SK-N-SH (cell line): ENCODE data around the gene PIP4K2A. TPM values are rescaled to one million over a fixed set of nuclear protein-coding genes. Genes with fewer than 3 reads are reported as not detected.

Source experiments
- CTCF ChIA-PET: fragments of 300-600, 350-600 bp; formaldehyde crosslinking; extraction: SDS; loops from one replicate; lab custom pipeline; 2021; lab: Yijun Ruan, JAX
- POLR2A ChIA-PET: fragments of 350-600 bp; sonication (Branson Sonifier 250); formaldehyde crosslinking; extraction: SDS; loops from one replicate; lab custom pipeline; 2020; ENCODE audit warnings: antibody characterized with exemption, inconsistent platforms; lab: Yijun Ruan, JAX
- DNase-seq: peaks from one replicate; pipeline ENCODE4 v3.0.0; 2012
- H2AFZ ChIP-seq: fragments of 200-600 bp; sonication (generic); 2 replicates; pipeline ENCODE4 v1.8.1; 2016; ENCODE audit warnings: antibody characterized with exemption, mild to moderate bottlenecking, low read depth
- H3F3A ChIP-seq: fragments of 200-600 bp; sonication (generic); replicated peaks from 2 replicates; pipeline ENCODE3; 2016; ENCODE audit warnings: antibody characterized with exemption, mild to moderate bottlenecking; ENCODE audit not compliant: insufficient read depth
- H3K27ac ChIP-seq, 2 experiments: fragments of 200-500 bp in 1 of 2; fragments of 200-600 bp in 1 of 2; sonication (Bioruptor generic) in 1 of 2; sonication (generic), shearing (Covaris generic) in 1 of 2; 2 replicates each; pipeline versions ENCODE4 v1.5.1 to v1.6.1; 2014 to 2016; ENCODE audit warnings: low read depth in 2 of 2, inconsistent platforms in 1 of 2, low read length in 1 of 2, mild to moderate bottlenecking in 1 of 2, mixed read lengths in 1 of 2
- H3K27me3 ChIP-seq: fragments of 200-600 bp; sonication (generic), shearing (Covaris generic); 2 replicates; pipeline ENCODE4 v1.6.1; 2016; ENCODE audit warnings: mixed run types; ENCODE audit not compliant: insufficient read depth
- H3K36me3 ChIP-seq, 2 experiments: fragments of 200-500 bp in 1 of 2; fragments of 200-600 bp in 1 of 2; sonication (Bioruptor generic) in 1 of 2; sonication (generic) in 1 of 2; replicated peaks in 1 of 2; 2 replicates each; pipeline versions ENCODE3 to v1.5.1; 2014 to 2016; ENCODE audit warnings: low read length in 1 of 2, mild to moderate bottlenecking in 1 of 2; ENCODE audit not compliant: insufficient read depth in 2 of 2, control insufficient read depth in 1 of 2
- H3K4me1 ChIP-seq, 2 experiments: fragments of 200-500 bp in 1 of 2; fragments of 200-600 bp in 1 of 2; sonication (Bioruptor generic) in 1 of 2; sonication (generic), shearing (Covaris generic) in 1 of 2; 2 replicates each; pipeline versions ENCODE4 v1.5.1 to v1.6.1; 2014 to 2016; ENCODE audit warnings: low read depth in 1 of 2, low read length in 1 of 2, mixed run types in 1 of 2; ENCODE audit not compliant: insufficient read depth in 2 of 2, control insufficient read depth in 1 of 2
- H3K4me2 ChIP-seq: fragments of 200-600 bp; sonication (generic), shearing (Covaris generic); 2 replicates; pipeline ENCODE4 v1.6.1; 2017; ENCODE audit warnings: mixed run types
- H3K4me3 ChIP-seq, 2 experiments: fragments of 200-500 bp in 1 of 2; fragments of 200-600 bp in 1 of 2; sonication (Bioruptor generic) in 1 of 2; sonication (generic), shearing (Covaris generic) in 1 of 2; 2 replicates each; pipeline versions ENCODE4 v1.5.1 to v1.8.1; 2014 to 2016; ENCODE audit warnings: low read depth in 2 of 2, inconsistent platforms in 1 of 2, low read length in 1 of 2, mild to moderate bottlenecking in 1 of 2, mixed read lengths in 1 of 2, moderate library complexity in 1 of 2
- H3K79me2 ChIP-seq: fragments of 200-600 bp; sonication (generic); 2 replicates; pipeline ENCODE4 v1.8.1; 2017; ENCODE audit warnings: mild to moderate bottlenecking; ENCODE audit not compliant: insufficient read depth
- H3K9ac ChIP-seq: fragments of 200-600 bp; sonication (generic); 2 replicates; pipeline ENCODE4 v1.6.1; 2017; ENCODE audit warnings: mixed run types
- H3K9me2 ChIP-seq: fragments of 200-600 bp; sonication (generic); 2 replicates; pipeline ENCODE4 v1.6.1; 2017; ENCODE audit warnings: mixed run types
- H3K9me3 ChIP-seq: fragments of 200-600 bp; sonication (generic); 2 replicates; pipeline ENCODE4 v1.6.1; 2017; ENCODE audit warnings: mixed run types, mild to moderate bottlenecking, moderate library complexity
- H4K20me1 ChIP-seq: fragments of 200-600 bp; sonication (generic); 2 replicates; pipeline ENCODE4 v1.6.1; 2017; ENCODE audit warnings: mild to moderate bottlenecking, mixed run types; ENCODE audit not compliant: insufficient read depth
- CHD2 ChIP-seq: fragments of 150-350 bp; IDR thresholded peaks from 2 replicates; pipeline ENCODE4 v1.6.1; 2018; ENCODE audit warnings: low read length; ENCODE audit not compliant: partially characterized antibody
- ELF1 ChIP-seq: IDR thresholded peaks from 2 replicates; pipeline ENCODE4 v1.4.0; 2012
- EP300 ChIP-seq, 2 experiments: IDR thresholded peaks; 2 replicates each; pipeline versions ENCODE4 v1.4.0 to v1.6.1; 2012; ENCODE audit warnings: borderline replicate concordance in 1 of 2, low read depth in 1 of 2, low read length in 1 of 2
- EZH2phosphoT487 ChIP-seq: fragments of 200-600 bp; sonication (generic); IDR thresholded peaks from 2 replicates; pipeline ENCODE4 v1.6.1; 2017; ENCODE audit warnings: low read depth, mixed run types, mild to moderate bottlenecking, antibody characterized with exemption, moderate library complexity, borderline replicate concordance
- FOSL2 ChIP-seq: IDR thresholded peaks from 2 replicates; pipeline ENCODE4 v1.4.0; 2012; ENCODE audit warnings: low read depth, mild to moderate bottlenecking, moderate library complexity, borderline replicate concordance
- FOXJ3 ChIP-seq: sonication (generic); formaldehyde crosslinking; IDR thresholded peaks from 2 replicates; pipeline ENCODE4 v1.5.1; 2020; ENCODE audit warnings: mild to moderate bottlenecking, missing genetic modification reagents
- MEF2A ChIP-seq: IDR thresholded peaks from 2 replicates; pipeline ENCODE4 v1.4.0; 2012; ENCODE audit warnings: low read depth, borderline replicate concordance
- NFIC ChIP-seq: IDR thresholded peaks from 2 replicates; pipeline ENCODE4 v1.4.0; 2012; ENCODE audit warnings: borderline replicate concordance
- NRF1 ChIP-seq: IDR thresholded peaks from 2 replicates; pipeline ENCODE4 v1.6.1; 2012; ENCODE audit warnings: low read depth, mild to moderate bottlenecking, low read length
- POLR2AphosphoS5 ChIP-seq: IDR thresholded peaks from 2 replicates; pipeline ENCODE4 v1.6.1; 2012; ENCODE audit warnings: low read depth, low read length
- RCOR1 ChIP-seq: fragments of 150-350 bp; IDR thresholded peaks from 2 replicates; pipeline ENCODE4 v1.6.1; 2017; ENCODE audit warnings: antibody characterized with exemption, low read length
- RXRA ChIP-seq: IDR thresholded peaks from 2 replicates; pipeline ENCODE4 v1.4.0; 2012; ENCODE audit warnings: low read depth, mild to moderate bottlenecking, borderline replicate concordance
- SMC3 ChIP-seq: IDR thresholded peaks from 2 replicates; pipeline ENCODE4 v1.6.1; 2012; ENCODE audit warnings: low read depth, low read length, improper control_type of control experiment
- TEAD4 ChIP-seq: IDR thresholded peaks from 2 replicates; pipeline ENCODE4 v1.4.0; 2012; ENCODE audit warnings: mild to moderate bottlenecking, borderline replicate concordance; ENCODE audit not compliant: insufficient read depth
- YY1 ChIP-seq: IDR thresholded peaks from 2 replicates; pipeline ENCODE4 v1.4.0; 2012; ENCODE audit warnings: low read depth, mild to moderate bottlenecking
- WGBS: methylation state at CpG from one replicate; pipeline ENCODE4 v1.1.6; 2017; ENCODE audit warnings: low lambda C conversion rate; 5-methylcytosine and 5-hydroxymethylcytosine counted together
- polyA plus RNA-seq, 3 experiments: library from polyadenylated mRNA; depleted of rRNA; stranded (reverse); fragments of >200 nt; gene quantifications; 2 replicates each; pipeline ENCODE4 v1.2.3, GENCODE V29; 2012
- TF ChIP-seq, protein P1 (sequence below): fragments of 150-350 bp; IDR thresholded peaks from 2 replicates; pipeline ENCODE4 v1.6.1; 2017; ENCODE audit warnings: antibody characterized with exemption, low read length, low read depth, borderline replicate concordance
- TF ChIP-seq, protein P2 (sequence below): IDR thresholded peaks from 2 replicates; pipeline ENCODE4 v1.4.0; 2012; ENCODE audit warnings: low read depth, borderline replicate concordance
- TF ChIP-seq, protein P3 (sequence below): IDR thresholded peaks from 2 replicates; pipeline ENCODE4; 2012
- TF ChIP-seq, protein P4 (sequence below): fragments of 200-600 bp; sonication (generic); IDR thresholded peaks from 2 replicates; pipeline ENCODE4 v1.6.1; 2017; ENCODE audit warnings: antibody characterized with exemption, mild to moderate bottlenecking, moderate library complexity

PIP4K2A gene
- polyA plus RNA-seq, 1 of the 3 experiments (the other 2 are of a cell fraction) = 10.8 TPM

DNA sequence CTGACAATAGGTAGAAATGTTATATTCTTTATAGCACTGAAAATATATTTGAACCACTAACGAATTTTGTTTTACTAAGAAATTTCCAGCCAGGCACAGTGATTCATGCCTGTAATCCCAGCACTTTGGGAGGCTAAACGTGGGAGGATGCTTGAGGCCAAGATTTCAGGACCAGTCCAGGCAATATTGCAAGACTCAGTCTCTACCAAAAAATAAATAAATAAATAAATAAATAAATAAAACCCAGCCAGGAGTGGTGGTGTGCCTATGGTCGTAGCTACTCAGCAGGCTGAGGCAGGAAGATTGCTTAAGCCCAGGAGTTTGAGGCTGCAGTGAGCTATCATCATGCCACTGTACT is 39.8 kb downstream of the PIP4K2A start:
- POLR2A ChIA-PET = no interaction called here
- Histone ChIP-seq H3K79me2 (peaks cover 73% of the 10 kb centered on the region), H3K4me1 (peaks cover 15 to 19% of the 10 kb centered on the region in 2 experiments), H3K9me3 (no peaks in the 10 kb centered on the region), H3K4me2 (no peak overlapping the region), H3K9ac (no peak overlapping the region), H3K27ac (no peak overlapping the region), H3K27me3 (no peaks in the 10 kb centered on the region), H4K20me1 (peaks cover 31% of the 10 kb centered on the region), H2AFZ (no peak overlapping the region), H3K36me3 (no peaks in the 10 kb centered on the region), H3K4me3 (no peak overlapping the region), H3F3A (no peaks in the 10 kb centered on the region), H3K9me2 (no peaks in the 10 kb centered on the region)
- TF ChIP-seq EZH2phosphoT487 = no peak
- TF ChIP-seq MEF2A = no peak
- TF ChIP-seq, protein P1, sequence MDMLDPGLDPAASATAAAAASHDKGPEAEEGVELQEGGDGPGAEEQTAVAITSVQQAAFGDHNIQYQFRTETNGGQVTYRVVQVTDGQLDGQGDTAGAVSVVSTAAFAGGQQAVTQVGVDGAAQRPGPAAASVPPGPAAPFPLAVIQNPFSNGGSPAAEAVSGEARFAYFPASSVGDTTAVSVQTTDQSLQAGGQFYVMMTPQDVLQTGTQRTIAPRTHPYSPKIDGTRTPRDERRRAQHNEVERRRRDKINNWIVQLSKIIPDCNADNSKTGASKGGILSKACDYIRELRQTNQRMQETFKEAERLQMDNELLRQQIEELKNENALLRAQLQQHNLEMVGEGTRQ = no peak
- no peak for TF ChIP-seq NRF1
- TF ChIP-seq, protein P2, sequence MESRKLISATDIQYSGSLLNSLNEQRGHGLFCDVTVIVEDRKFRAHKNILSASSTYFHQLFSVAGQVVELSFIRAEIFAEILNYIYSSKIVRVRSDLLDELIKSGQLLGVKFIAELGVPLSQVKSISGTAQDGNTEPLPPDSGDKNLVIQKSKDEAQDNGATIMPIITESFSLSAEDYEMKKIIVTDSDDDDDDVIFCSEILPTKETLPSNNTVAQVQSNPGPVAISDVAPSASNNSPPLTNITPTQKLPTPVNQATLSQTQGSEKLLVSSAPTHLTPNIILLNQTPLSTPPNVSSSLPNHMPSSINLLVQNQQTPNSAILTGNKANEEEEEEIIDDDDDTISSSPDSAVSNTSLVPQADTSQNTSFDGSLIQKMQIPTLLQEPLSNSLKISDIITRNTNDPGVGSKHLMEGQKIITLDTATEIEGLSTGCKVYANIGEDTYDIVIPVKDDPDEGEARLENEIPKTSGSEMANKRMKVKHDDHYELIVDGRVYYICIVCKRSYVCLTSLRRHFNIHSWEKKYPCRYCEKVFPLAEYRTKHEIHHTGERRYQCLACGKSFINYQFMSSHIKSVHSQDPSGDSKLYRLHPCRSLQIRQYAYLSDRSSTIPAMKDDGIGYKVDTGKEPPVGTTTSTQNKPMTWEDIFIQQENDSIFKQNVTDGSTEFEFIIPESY = no peak
- TF ChIP-seq EP300 (IDR thresholded peaks at IDR 0.05; ENCODE audit: borderline replicate concordance in 1 of 2, low read depth in 1 of 2, low read length in 1 of 2) = no peak
- no peak for TF ChIP-seq FOXJ3
- TF ChIP-seq POLR2AphosphoS5 = no peak
- no peak for TF ChIP-seq YY1
- no peak for TF ChIP-seq CHD2
- TF ChIP-seq RXRA = no peak
- TF ChIP-seq, protein P3, sequence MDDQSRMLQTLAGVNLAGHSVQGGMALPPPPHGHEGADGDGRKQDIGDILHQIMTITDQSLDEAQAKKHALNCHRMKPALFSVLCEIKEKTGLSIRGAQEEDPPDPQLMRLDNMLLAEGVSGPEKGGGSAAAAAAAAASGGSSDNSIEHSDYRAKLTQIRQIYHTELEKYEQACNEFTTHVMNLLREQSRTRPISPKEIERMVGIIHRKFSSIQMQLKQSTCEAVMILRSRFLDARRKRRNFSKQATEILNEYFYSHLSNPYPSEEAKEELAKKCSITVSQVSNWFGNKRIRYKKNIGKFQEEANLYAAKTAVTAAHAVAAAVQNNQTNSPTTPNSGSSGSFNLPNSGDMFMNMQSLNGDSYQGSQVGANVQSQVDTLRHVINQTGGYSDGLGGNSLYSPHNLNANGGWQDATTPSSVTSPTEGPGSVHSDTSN = no peak
- whole genome bisulfite sequencing = 84% methylated on average over 3 of the region's 3 CpGs
- CTCF ChIA-PET = no interaction called here
- DNase-seq = no peak

DNA sequence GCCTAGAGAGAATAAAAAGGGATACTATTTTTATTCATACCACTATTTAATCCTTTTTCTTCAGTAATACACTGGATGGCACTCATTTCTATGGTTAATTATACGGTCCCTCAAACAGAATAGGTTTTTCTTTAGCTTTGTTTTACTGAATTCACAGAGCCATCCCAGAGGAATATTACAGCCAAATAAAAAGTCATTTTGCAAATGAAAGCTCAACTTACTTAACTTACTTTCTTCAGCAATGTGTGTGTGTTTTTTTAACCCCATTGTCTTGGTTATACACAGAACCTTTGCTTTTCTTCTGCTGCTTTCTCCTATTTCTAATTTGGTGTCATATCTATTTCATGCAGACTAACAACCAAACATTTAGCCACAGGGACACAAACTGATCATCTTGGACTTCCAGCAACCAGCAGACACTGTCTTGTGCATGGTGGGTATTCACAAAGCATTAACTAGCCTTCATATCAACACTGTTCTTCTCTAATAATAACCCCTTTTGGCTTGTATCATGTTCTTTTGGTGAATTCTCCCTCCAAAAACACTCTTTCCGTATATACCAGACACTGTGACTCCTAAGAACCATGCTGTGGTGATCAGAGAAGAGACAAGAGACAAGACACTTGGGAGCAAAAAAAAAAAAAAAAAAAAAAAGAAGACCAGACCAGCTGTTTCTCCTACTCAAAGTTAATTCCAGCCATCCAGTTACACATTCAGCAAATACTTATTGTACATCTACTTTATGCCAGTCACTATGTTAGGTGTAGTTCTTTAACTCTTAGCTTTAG is 40.4 kb downstream of the PIP4K2A start:
- Histone ChIP-seq H3K4me1 (peaks cover 15 to 19% of the 10 kb centered on the region in 2 experiments), H4K20me1 (peaks cover 36% of the 10 kb centered on the region), H2AFZ (no peak overlapping the region), H3K27me3 (no peaks in the 10 kb centered on the region), H3K4me3 (no peak overlapping the region), H3K79me2 (peaks cover 73% of the 10 kb centered on the region), H3K36me3 (no peaks in the 10 kb centered on the region), H3K27ac (0 out of 4 replicates have a peak overlapping the region, but pooled peaks of 1 of the 2 experiments have one; percentile 5), H3F3A (no peaks in the 10 kb centered on the region), H3K9ac (no peak overlapping the region), H3K9me3 (no peaks in the 10 kb centered on the region), H3K9me2 (no peaks in the 10 kb centered on the region), H3K4me2 (no peak overlapping the region)
- WGBS = 86% methylated on average over 2 of the region's 2 CpGs
- CTCF ChIA-PET = no interaction called here
- no peak for DNase-seq
- POLR2A ChIA-PET = no interaction called here
- TF ChIP-seq, protein P4, sequence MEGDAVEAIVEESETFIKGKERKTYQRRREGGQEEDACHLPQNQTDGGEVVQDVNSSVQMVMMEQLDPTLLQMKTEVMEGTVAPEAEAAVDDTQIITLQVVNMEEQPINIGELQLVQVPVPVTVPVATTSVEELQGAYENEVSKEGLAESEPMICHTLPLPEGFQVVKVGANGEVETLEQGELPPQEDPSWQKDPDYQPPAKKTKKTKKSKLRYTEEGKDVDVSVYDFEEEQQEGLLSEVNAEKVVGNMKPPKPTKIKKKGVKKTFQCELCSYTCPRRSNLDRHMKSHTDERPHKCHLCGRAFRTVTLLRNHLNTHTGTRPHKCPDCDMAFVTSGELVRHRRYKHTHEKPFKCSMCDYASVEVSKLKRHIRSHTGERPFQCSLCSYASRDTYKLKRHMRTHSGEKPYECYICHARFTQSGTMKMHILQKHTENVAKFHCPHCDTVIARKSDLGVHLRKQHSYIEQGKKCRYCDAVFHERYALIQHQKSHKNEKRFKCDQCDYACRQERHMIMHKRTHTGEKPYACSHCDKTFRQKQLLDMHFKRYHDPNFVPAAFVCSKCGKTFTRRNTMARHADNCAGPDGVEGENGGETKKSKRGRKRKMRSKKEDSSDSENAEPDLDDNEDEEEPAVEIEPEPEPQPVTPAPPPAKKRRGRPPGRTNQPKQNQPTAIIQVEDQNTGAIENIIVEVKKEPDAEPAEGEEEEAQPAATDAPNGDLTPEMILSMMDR = no peak
- TF ChIP-seq RCOR1 (no peak), ELF1 (no peak), NFIC (no peak), RXRA (no peak), FOXJ3 (no peak), SMC3 (no peak), FOSL2 (no peak), TEAD4 (no peak), POLR2AphosphoS5 (no peak)
- TF ChIP-seq, protein P1 = no peak
